ENCODE measurements around the gene CXCL17.

DNA sequence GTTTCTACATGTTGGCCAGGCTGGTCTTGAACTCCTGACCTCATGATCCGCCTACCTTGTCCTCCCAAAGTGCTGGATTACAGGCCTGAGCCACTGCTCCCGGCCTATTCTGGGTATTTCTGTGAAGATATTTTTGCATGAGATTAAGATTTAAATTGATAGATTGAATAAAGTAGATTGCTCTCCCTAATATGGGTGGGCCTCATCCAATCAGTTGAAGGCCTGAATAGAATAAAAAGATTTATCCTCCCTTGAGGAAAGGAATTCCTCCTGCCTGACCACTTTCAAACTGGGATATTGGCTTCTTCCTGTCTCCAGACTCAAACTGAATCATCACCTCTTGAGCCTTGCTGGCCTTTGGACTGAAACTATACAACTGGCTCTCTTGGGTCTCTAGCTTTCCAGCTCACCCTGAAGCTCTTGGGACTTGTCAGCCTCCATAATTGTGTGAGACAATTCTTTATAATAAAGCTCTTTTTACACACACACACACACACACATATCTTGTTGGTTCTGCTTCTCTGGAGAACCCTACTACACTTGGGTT, 36.1 kb upstream of the CXCL17 start:
- TF ChIP-seq, protein P1, sequence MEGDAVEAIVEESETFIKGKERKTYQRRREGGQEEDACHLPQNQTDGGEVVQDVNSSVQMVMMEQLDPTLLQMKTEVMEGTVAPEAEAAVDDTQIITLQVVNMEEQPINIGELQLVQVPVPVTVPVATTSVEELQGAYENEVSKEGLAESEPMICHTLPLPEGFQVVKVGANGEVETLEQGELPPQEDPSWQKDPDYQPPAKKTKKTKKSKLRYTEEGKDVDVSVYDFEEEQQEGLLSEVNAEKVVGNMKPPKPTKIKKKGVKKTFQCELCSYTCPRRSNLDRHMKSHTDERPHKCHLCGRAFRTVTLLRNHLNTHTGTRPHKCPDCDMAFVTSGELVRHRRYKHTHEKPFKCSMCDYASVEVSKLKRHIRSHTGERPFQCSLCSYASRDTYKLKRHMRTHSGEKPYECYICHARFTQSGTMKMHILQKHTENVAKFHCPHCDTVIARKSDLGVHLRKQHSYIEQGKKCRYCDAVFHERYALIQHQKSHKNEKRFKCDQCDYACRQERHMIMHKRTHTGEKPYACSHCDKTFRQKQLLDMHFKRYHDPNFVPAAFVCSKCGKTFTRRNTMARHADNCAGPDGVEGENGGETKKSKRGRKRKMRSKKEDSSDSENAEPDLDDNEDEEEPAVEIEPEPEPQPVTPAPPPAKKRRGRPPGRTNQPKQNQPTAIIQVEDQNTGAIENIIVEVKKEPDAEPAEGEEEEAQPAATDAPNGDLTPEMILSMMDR (IDR thresholded peaks at IDR 0.05) = no peak
- TF ChIP-seq POLR2A (IDR thresholded peaks at IDR 0.05) = no peak
